WTC11 (cell line): ENCODE data around the gene HIC1. TPM values are rescaled to one million over a fixed set of nuclear protein-coding genes. Genes with fewer than 3 reads are reported as not detected.

Experiments used
- ATAC-seq: fragments of 200-7000 bp; cut with Tn5 transposase; 2 replicates; pipeline ENCODE4 v1.10.0; 2021; ENCODE audit warnings: mild to moderate bottlenecking, moderate library complexity
- CTCF ChIA-PET: fragments of 300-600 bp; sonication (Branson Sonifier 250); formaldehyde crosslinking; loops from one replicate; lab custom pipeline; 2021; ENCODE audit warnings: antibody characterized with exemption; lab: Charles Lee
- POLR2A ChIA-PET: fragments of 350-600 bp; sonication (Branson Sonifier 250); formaldehyde crosslinking; loops from one replicate; lab custom pipeline; 2021; ENCODE audit warnings: antibody characterized with exemption; lab: Charles Lee
- DNase-seq: peaks from one replicate; pipeline ENCODE4 v3.0.0; 2021; ENCODE audit warnings: low spot score
- H3K27ac Mint-ChIP-seq: 2 replicates; pipeline ENCODE4 v1.8.0; 2021; ENCODE audit warnings: mixed read lengths
- H3K27me3 Mint-ChIP-seq: 2 replicates; pipeline ENCODE4 v1.8.0; 2021; ENCODE audit warnings: low read depth, mild to moderate bottlenecking, moderate library complexity, mixed read lengths
- H3K36me3 Mint-ChIP-seq: 2 replicates; pipeline ENCODE4 v1.8.0; 2021; ENCODE audit warnings: mixed read lengths
- H3K4me1 Mint-ChIP-seq: 2 replicates; pipeline ENCODE4 v1.8.0; 2022; ENCODE audit warnings: mixed read lengths
- H3K4me3 Mint-ChIP-seq: 2 replicates; pipeline ENCODE4 v1.8.0; 2021; ENCODE audit warnings: mild to moderate bottlenecking, moderate library complexity, mixed read lengths
- H3K9me3 Mint-ChIP-seq: 2 replicates; pipeline ENCODE4 v1.8.0; 2021; ENCODE audit warnings: mixed read lengths
- CREM ChIP-seq: sonication (generic); formaldehyde crosslinking; IDR thresholded peaks from 2 replicates; pipeline ENCODE4 v1.8.1; 2022; ENCODE audit warnings: mild to moderate bottlenecking, missing genetic modification reagents, moderate library complexity
- CTCF ChIP-seq: fragments of 200-600 bp; IDR thresholded peaks from 2 replicates; pipeline ENCODE4 v1.8.0; 2022; ENCODE audit warnings: antibody characterized with exemption
- ESRRA ChIP-seq: sonication (generic); formaldehyde crosslinking; IDR thresholded peaks from 2 replicates; pipeline ENCODE4 v1.8.1; 2022; ENCODE audit warnings: mild to moderate bottlenecking, missing genetic modification reagents, borderline replicate concordance
- MXD4 ChIP-seq: fragments of 250-450 bp; sonication (Bioruptor Pico); IDR thresholded peaks from 2 replicates; pipeline ENCODE4 v1.8.0; 2021; ENCODE audit warnings: mild to moderate bottlenecking, moderate library complexity, borderline replicate concordance
- MYBL2 ChIP-seq: sonication (generic); formaldehyde crosslinking; IDR thresholded peaks from 2 replicates; pipeline ENCODE4 v1.8.1; 2023; ENCODE audit warnings: mild to moderate bottlenecking, moderate library complexity, missing genetic modification reagents
- NFE2L1 ChIP-seq: sonication (generic); formaldehyde crosslinking; IDR thresholded peaks from 2 replicates; pipeline ENCODE4 v1.8.1; 2023; ENCODE audit warnings: missing genetic modification reagents
- NR1H2 ChIP-seq: sonication (generic); formaldehyde crosslinking; IDR thresholded peaks from 2 replicates; pipeline ENCODE4 v1.9.0; 2021; ENCODE audit warnings: mild to moderate bottlenecking, moderate library complexity, missing genetic modification reagents
- NR3C1 ChIP-seq: sonication (generic); formaldehyde crosslinking; conservative IDR thresholded peaks from 2 replicates; pipeline ENCODE4 v1.8.1; 2023; ENCODE audit warnings: low read depth, mild to moderate bottlenecking, missing genetic modification reagents
- RORB ChIP-seq: fragments of 250-450 bp; sonication (Bioruptor Pico); IDR thresholded peaks from 2 replicates; pipeline ENCODE4 v1.9.0; 2021; ENCODE audit warnings: mild to moderate bottlenecking
- SMAD4 ChIP-seq: sonication (generic); formaldehyde crosslinking; IDR thresholded peaks from 2 replicates; pipeline ENCODE4 v1.8.0; 2022; ENCODE audit warnings: mild to moderate bottlenecking, missing genetic modification reagents
- TEAD1 ChIP-seq: sonication (generic); formaldehyde crosslinking; IDR thresholded peaks from 2 replicates; pipeline ENCODE4 v1.8.0; 2022; ENCODE audit warnings: mild to moderate bottlenecking, missing genetic modification reagents
- TEAD4 ChIP-seq: sonication (generic); formaldehyde crosslinking; IDR thresholded peaks from 2 replicates; pipeline ENCODE4 v1.8.0; 2022; ENCODE audit warnings: mild to moderate bottlenecking, missing genetic modification reagents
- ZNF219 ChIP-seq: sonication (generic); formaldehyde crosslinking; IDR thresholded peaks from 2 replicates; pipeline ENCODE4 v1.8.0; 2023; ENCODE audit warnings: missing genetic modification reagents, mild to moderate bottlenecking, borderline replicate concordance
- ZNF317 ChIP-seq: sonication (generic); formaldehyde crosslinking; IDR thresholded peaks from 2 replicates; pipeline ENCODE4 v1.8.1; 2023; ENCODE audit warnings: low read depth, mild to moderate bottlenecking, moderate library complexity, missing genetic modification reagents, borderline replicate concordance
- total RNA-seq: library from RNA; stranded (reverse); gene quantifications from 3 replicates; pipeline ENCODE4 v1.2.3, GENCODE V29; 2021
- TF ChIP-seq, protein P1 (sequence below): sonication (generic); formaldehyde crosslinking; IDR thresholded peaks from 2 replicates; pipeline ENCODE4 v1.8.0; 2023; ENCODE audit warnings: missing genetic modification reagents
- TF ChIP-seq, protein P2 (sequence below): sonication (generic); formaldehyde crosslinking; IDR thresholded peaks from 2 replicates; pipeline ENCODE4 v1.8.1; 2023; ENCODE audit warnings: mild to moderate bottlenecking, missing genetic modification reagents
- TF ChIP-seq, protein P3 (sequence below): sonication (generic); formaldehyde crosslinking; IDR thresholded peaks from 2 replicates; pipeline ENCODE4 v1.8.1; 2023; ENCODE audit warnings: mild to moderate bottlenecking, missing genetic modification reagents, borderline replicate concordance
- TF ChIP-seq, protein P4 (sequence below): fragments of 250-450 bp; sonication (Bioruptor Pico); IDR thresholded peaks from 2 replicates; pipeline ENCODE4 v2.1.2; 2022; ENCODE audit warnings: mild to moderate bottlenecking, moderate library complexity
- TF ChIP-seq, protein P5 (sequence below): sonication (generic); formaldehyde crosslinking; conservative IDR thresholded peaks from 2 replicates; pipeline ENCODE4 v1.8.1; 2023; ENCODE audit warnings: mild to moderate bottlenecking, low read depth, missing genetic modification reagents, moderate library complexity
- TF ChIP-seq, protein P6 (sequence below): sonication (generic); formaldehyde crosslinking; IDR thresholded peaks from 2 replicates; pipeline ENCODE4 v1.8.1; 2023; ENCODE audit warnings: mild to moderate bottlenecking, missing genetic modification reagents, moderate library complexity

HIC1 gene
- total RNA-seq, 1 experiment from 2014 or later: 0.37 TPM

GRCh38 chr17:2034157-2034556 is 20.7 kb upstream of the HIC1 start:
- POLR2A ChIA-PET: interaction anchor here (0.6 kb wide), 1 partner anchor 1061 kb away, joined by 3 read pairs; no protein-coding TSS in a partner anchor
- no peak for DNase-seq

DNA sequence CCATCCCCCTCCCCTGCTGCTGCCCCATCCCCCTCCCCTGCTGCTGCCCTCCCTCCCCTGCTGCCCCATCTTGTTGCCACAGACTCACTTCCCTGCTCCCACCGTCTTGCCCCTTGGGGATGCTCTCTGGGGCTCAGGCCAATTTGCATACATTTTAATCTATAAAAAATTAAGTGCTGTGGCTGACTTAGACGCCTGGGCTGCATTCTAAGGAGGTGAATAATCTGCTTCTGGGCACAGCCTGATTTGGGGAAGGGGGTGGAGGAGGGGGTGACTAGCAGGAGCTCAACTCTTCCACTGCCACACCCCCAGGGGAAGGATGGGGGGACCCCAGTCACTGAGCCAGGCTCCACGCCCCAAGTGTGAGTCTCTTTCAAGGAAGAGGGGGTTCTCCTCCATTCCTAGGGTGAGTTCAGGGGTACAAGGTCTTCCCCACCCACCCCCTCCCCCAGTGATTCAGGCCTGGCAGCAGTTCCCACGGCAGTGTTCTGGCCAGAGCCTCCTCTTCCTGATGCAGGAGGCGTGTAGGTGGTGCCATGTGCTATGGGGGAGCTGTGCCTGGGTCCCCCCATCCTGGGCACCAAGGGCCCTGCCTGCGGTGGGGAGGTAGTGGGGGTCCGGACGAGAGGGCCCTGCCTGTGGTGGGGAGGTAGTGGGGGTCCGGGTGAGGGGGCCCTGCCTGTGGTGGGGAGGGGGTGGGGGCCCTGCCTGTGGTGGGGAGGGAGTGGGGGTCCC is 19.9 kb upstream of the HIC1 start:
- no peak for ATAC-seq
- TF ChIP-seq, protein P1, sequence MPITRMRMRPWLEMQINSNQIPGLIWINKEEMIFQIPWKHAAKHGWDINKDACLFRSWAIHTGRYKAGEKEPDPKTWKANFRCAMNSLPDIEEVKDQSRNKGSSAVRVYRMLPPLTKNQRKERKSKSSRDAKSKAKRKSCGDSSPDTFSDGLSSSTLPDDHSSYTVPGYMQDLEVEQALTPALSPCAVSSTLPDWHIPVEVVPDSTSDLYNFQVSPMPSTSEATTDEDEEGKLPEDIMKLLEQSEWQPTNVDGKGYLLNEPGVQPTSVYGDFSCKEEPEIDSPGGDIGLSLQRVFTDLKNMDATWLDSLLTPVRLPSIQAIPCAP (CRISPR knock-in tag): no peak
- TF ChIP-seq TEAD1 (CRISPR knock-in tag): no peak
- TF ChIP-seq, protein P2, sequence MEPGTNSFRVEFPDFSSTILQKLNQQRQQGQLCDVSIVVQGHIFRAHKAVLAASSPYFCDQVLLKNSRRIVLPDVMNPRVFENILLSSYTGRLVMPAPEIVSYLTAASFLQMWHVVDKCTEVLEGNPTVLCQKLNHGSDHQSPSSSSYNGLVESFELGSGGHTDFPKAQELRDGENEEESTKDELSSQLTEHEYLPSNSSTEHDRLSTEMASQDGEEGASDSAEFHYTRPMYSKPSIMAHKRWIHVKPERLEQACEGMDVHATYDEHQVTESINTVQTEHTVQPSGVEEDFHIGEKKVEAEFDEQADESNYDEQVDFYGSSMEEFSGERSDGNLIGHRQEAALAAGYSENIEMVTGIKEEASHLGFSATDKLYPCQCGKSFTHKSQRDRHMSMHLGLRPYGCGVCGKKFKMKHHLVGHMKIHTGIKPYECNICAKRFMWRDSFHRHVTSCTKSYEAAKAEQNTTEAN (CRISPR knock-in tag): no peak
- TF ChIP-seq, protein P3, sequence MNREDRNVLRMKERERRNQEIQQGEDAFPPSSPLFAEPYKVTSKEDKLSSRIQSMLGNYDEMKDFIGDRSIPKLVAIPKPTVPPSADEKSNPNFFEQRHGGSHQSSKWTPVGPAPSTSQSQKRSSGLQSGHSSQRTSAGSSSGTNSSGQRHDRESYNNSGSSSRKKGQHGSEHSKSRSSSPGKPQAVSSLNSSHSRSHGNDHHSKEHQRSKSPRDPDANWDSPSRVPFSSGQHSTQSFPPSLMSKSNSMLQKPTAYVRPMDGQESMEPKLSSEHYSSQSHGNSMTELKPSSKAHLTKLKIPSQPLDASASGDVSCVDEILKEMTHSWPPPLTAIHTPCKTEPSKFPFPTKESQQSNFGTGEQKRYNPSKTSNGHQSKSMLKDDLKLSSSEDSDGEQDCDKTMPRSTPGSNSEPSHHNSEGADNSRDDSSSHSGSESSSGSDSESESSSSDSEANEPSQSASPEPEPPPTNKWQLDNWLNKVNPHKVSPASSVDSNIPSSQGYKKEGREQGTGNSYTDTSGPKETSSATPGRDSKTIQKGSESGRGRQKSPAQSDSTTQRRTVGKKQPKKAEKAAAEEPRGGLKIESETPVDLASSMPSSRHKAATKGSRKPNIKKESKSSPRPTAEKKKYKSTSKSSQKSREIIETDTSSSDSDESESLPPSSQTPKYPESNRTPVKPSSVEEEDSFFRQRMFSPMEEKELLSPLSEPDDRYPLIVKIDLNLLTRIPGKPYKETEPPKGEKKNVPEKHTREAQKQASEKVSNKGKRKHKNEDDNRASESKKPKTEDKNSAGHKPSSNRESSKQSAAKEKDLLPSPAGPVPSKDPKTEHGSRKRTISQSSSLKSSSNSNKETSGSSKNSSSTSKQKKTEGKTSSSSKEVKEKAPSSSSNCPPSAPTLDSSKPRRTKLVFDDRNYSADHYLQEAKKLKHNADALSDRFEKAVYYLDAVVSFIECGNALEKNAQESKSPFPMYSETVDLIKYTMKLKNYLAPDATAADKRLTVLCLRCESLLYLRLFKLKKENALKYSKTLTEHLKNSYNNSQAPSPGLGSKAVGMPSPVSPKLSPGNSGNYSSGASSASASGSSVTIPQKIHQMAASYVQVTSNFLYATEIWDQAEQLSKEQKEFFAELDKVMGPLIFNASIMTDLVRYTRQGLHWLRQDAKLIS (CRISPR knock-in tag): no peak
- TF ChIP-seq MXD4 (CRISPR knock-in tag): no peak
- no peak for TF ChIP-seq ZNF219 (CRISPR knock-in tag)

More at GRCh38 chr17:2034157-2034556, 20.7 kb upstream of the HIC1 start:
- Mint-ChIP-seq H3K27me3 (peaks cover 7% of the 10 kb centered on the region), H3K4me3 (no peak overlapping the region), H3K4me1 (peaks cover 4% of the 10 kb centered on the region), H3K9me3 (no peaks in the 10 kb centered on the region), H3K36me3 (no peaks in the 10 kb centered on the region), H3K27ac (no peak overlapping the region)
- CTCF ChIA-PET: no interaction called here
- TF ChIP-seq, protein P4, sequence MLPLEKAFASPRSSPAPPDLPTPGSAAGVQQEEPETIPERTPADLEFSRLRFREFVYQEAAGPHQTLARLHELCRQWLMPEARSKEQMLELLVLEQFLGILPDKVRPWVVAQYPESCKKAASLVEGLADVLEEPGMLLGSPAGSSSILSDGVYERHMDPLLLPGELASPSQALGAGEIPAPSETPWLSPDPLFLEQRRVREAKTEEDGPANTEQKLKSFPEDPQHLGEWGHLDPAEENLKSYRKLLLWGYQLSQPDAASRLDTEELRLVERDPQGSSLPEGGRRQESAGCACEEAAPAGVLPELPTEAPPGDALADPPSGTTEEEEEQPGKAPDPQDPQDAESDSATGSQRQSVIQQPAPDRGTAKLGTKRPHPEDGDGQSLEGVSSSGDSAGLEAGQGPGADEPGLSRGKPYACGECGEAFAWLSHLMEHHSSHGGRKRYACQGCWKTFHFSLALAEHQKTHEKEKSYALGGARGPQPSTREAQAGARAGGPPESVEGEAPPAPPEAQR (CRISPR knock-in tag): no peak
- TF ChIP-seq NFE2L1 (CRISPR knock-in tag): no peak
- TF ChIP-seq TEAD4 (CRISPR knock-in tag): no peak
- TF ChIP-seq SMAD4: no peak
- TF ChIP-seq, protein P1 (CRISPR knock-in tag): no peak
- TF ChIP-seq, protein P5, sequence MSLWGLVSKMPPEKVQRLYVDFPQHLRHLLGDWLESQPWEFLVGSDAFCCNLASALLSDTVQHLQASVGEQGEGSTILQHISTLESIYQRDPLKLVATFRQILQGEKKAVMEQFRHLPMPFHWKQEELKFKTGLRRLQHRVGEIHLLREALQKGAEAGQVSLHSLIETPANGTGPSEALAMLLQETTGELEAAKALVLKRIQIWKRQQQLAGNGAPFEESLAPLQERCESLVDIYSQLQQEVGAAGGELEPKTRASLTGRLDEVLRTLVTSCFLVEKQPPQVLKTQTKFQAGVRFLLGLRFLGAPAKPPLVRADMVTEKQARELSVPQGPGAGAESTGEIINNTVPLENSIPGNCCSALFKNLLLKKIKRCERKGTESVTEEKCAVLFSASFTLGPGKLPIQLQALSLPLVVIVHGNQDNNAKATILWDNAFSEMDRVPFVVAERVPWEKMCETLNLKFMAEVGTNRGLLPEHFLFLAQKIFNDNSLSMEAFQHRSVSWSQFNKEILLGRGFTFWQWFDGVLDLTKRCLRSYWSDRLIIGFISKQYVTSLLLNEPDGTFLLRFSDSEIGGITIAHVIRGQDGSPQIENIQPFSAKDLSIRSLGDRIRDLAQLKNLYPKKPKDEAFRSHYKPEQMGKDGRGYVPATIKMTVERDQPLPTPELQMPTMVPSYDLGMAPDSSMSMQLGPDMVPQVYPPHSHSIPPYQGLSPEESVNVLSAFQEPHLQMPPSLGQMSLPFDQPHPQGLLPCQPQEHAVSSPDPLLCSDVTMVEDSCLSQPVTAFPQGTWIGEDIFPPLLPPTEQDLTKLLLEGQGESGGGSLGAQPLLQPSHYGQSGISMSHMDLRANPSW (CRISPR knock-in tag): no peak
- no peak for TF ChIP-seq MYBL2
- no peak for TF ChIP-seq RORB (CRISPR knock-in tag)
- no peak for TF ChIP-seq NR3C1
- no peak for TF ChIP-seq ESRRA (CRISPR knock-in tag)
- no peak for TF ChIP-seq NR1H2 (CRISPR knock-in tag)
- TF ChIP-seq, protein P6, sequence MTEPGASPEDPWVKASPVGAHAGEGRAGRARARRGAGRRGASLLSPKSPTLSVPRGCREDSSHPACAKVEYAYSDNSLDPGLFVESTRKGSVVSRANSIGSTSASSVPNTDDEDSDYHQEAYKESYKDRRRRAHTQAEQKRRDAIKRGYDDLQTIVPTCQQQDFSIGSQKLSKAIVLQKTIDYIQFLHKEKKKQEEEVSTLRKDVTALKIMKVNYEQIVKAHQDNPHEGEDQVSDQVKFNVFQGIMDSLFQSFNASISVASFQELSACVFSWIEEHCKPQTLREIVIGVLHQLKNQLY (CRISPR knock-in tag): no peak
- no peak for TF ChIP-seq CREM (CRISPR knock-in tag)
- no peak for TF ChIP-seq CTCF
- TF ChIP-seq ZNF317 (CRISPR knock-in tag): no peak
- no peak for ATAC-seq

More for the DNA sequence above, 19.9 kb upstream of the HIC1 start:
- ChIA-PET POLR2A (interaction anchor here (0.6 kb wide), 1 partner anchor 1062 kb away, joined by 3 read pairs; no protein-coding TSS in a partner anchor), CTCF (interaction anchor here (0.6 kb wide), 1 partner anchor 23 kb away, joined by 4 read pairs; no protein-coding TSS in a partner anchor)
- H3K27ac Mint-ChIP-seq: no peak overlapping the region
- no peaks in the 10 kb centered on the region for H3K9me3 Mint-ChIP-seq
- peaks cover 4% of the 10 kb centered on the region for H3K4me1 Mint-ChIP-seq
- no peak overlapping the region for H3K4me3 Mint-ChIP-seq
- DNase-seq: no peak
- H3K27me3 Mint-ChIP-seq: no peaks in the 10 kb centered on the region
- H3K36me3 Mint-ChIP-seq: no peaks in the 10 kb centered on the region
